Measurements from ENCODE around the gene THAP7. TPM values are rescaled to one million over a fixed set of nuclear protein-coding genes. Genes with fewer than 3 reads are reported as not detected.

Gene THAP7
- total RNA-seq, 1 experiment from 2014 or later, result 27.7 TPM

- TF ChIP-seq FOSL1 (IDR thresholded peaks at IDR 0.05; ENCODE audit: low read depth) (no peak), TCF7L2 (IDR thresholded peaks at IDR 0.05; ENCODE audit: borderline replicate concordance, extremely low read depth, insufficient read depth, insufficient read length) (no peak), ZNF274 (IDR thresholded peaks at IDR 0.05; ENCODE audit: low read depth, low read length) (no peak), CEBPB (IDR thresholded peaks at IDR 0.05; ENCODE audit: low read depth) (no peak), SRF (IDR thresholded peaks at IDR 0.05; ENCODE audit: low read depth) (no peak), EZH2 (IDR thresholded peaks at IDR 0.05) (no peak), YY1 (IDR thresholded peaks at IDR 0.05; ENCODE audit: extremely low read depth, insufficient replicate concordance, low read depth, low read length) (no peak), ZFX (IDR thresholded peaks at IDR 0.05) (no peak)
These were observed 29.7 kb upstream of the THAP7 start (continued) for GRCh38 chr22:21031545-21032036.

- Histone ChIP-seq H3K27ac (ENCODE audit: low read depth, low read length) (no peak overlapping the region), H3K9ac (ENCODE audit: low read length) (no peak overlapping the region), H4K20me1 (ENCODE audit: insufficient read depth) (no peaks in the 10 kb centered on the region), H2AFZ (ENCODE audit: low read depth, low read length, poor library complexity, severe bottlenecking) (no peak overlapping the region), H3K4me3 (replicated peaks in 1 of 2; ENCODE audit: low read depth in 1 of 2, low read length in 2 of 2) (no peak overlapping the region), H3K4me2 (ENCODE audit: low read length) (no peak overlapping the region), H3K79me2 (ENCODE audit: insufficient read depth, low read length) (no peaks in the 10 kb centered on the region), H3K36me3 (ENCODE audit: control insufficient read depth in 1 of 2, insufficient read depth in 2 of 2, low read length in 2 of 2) (no peaks in the 10 kb centered on the region), H3K9me3 (ENCODE audit: control insufficient read depth in 1 of 2, insufficient read depth in 1 of 2, low read depth in 1 of 2, low read length in 2 of 2) (no peaks in the 10 kb centered on the region), H3K4me1 (ENCODE audit: control insufficient read depth in 1 of 2, insufficient read depth in 2 of 2, low read length in 2 of 2) (no peaks in the 10 kb centered on the region), H3K27me3 (ENCODE audit: insufficient read depth, low read length) (no peaks in the 10 kb centered on the region), H3K9me2 (ENCODE audit: insufficient read depth) (no peaks in the 10 kb centered on the region)
- ChIA-PET POLR2A (no interaction called here), CTCF (no interaction called here), RAD21 (ENCODE audit: low non-redundant PET in 1 of 2, low total read pairs in 2 of 2, uncharacterized antibody in 2 of 2, unreplicated experiment in 2 of 2) (no interaction called here)
- TF ChIP-seq YY1 (IDR thresholded peaks at IDR 0.05; ENCODE audit: extremely low read depth, insufficient replicate concordance, low read depth, low read length) (no peak), POLR2AphosphoS5 (IDR thresholded peaks at IDR 0.05; ENCODE audit: low read depth, low read length) (no peak), SIN3A (IDR thresholded peaks at IDR 0.05; ENCODE audit: low read depth) (no peak), CTCF (IDR thresholded peaks at IDR 0.05 in 2 of 3, conservative IDR thresholded peaks at IDR 0.05 in 1 of 3; ENCODE audit: borderline replicate concordance in 1 of 3, insufficient read depth in 1 of 3, low read depth in 2 of 3, low read length in 2 of 3) (no peak), ZFX (IDR thresholded peaks at IDR 0.05) (no peak)
- ATAC-seq (no peak), DNase-seq (ENCODE audit: low read depth, low spot score) (no peak)
- BruUV-seq (replicated peaks), result no TSS peak
- intact Hi-C loops (cut with micrococcal nuclease), result no loop called here
These were observed 29.0 kb upstream of the THAP7 start for GRCh38 chr22:21030621-21031544.

Measured in HCT116 (cell line).